ENCODE results near the gene KCNB1.
A peak's percentile ranks its signal among the peaks of the same experiment; 100 is the strongest.

The KCNB1 gene

DNA sequence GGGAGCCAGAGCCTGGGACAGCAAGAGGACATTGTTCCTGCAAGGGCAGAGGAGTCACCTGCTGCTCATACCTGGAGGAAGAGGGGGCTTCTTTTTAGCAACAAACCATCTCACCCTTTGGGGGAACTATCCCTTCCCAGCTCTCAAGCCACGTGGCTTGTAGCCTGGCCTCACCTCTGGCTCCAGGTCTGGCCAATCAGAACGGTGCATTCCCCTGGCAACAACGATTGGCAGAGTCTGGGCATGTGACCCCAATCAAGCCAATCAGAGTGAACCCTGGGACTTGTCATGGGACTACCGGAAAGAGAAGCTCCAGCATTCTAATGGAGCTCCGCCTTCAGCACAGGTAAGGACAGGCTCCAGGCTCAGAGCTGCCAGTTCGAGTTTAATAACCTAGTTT, 33.6 kb downstream of the KCNB1 start:
- Histone ChIP-seq H3K27ac (ENCODE audit: low read length) (no peak overlapping the region), H3K36me3 (ENCODE audit: insufficient read depth, low read depth, low read length) (no peaks in the 10 kb centered on the region), H3K9me3 (ENCODE audit: insufficient read depth, low read depth, low read length) (no peaks in the 10 kb centered on the region), H3K27me3 (ENCODE audit: insufficient read depth, low read length) (no peaks in the 10 kb centered on the region), H3K4me1 (ENCODE audit: insufficient read depth, low read length) (peaks cover 15% of the 10 kb centered on the region; the same call in 1 of the 2 replicates), H3K4me3 (ENCODE audit: low read length) (no peak overlapping the region), H3K9ac (ENCODE audit: low read depth, low read length) (no peak overlapping the region)

DNA sequence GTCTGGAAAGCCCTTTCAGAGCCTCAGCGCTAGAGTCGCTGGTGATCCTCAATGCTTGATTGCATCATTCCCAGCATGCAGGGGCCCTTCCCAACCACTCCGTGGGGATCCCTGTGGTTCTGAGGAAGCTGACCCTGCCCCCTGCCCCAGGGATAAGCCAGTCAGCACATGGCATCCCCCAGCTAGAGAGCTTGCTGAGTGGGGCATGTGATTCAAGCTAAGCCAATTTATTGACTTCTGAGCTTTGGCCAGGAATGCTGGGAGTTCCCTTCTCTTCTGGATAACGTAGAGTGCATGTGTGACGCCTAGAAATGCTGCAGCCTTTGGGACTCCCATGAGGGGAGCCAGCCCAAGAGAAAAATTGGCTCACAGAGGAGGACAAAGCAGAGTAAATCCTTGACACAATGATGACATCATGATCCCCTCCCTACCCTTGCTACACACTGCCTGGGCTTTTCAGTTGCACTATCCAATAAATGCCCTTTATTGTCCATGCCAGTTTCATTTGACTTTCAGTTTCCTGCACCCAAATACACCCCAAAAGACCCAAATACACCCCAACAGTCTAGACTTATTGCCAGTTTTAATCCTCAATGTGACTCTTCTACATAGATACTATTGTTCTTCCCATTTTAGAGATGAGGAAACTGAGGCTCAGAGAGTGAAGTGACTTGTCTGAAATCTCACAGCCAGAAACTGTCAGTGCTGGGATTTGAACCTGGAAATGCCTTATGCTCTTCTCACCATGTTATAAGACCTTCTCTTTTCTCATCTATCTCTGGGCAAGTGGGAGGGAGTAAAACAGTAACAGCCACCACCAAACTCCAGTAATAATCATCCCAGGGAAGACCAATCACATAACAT, 34.3 kb downstream of the KCNB1 start:
- no peaks in the 10 kb centered on the region for H3K27me3 ChIP-seq (ENCODE audit: insufficient read depth, low read length)
- H3K9ac ChIP-seq (ENCODE audit: low read depth, low read length), result peak overlapping the region; percentile 19; the same call in 1 of the 2 replicates

DNA sequence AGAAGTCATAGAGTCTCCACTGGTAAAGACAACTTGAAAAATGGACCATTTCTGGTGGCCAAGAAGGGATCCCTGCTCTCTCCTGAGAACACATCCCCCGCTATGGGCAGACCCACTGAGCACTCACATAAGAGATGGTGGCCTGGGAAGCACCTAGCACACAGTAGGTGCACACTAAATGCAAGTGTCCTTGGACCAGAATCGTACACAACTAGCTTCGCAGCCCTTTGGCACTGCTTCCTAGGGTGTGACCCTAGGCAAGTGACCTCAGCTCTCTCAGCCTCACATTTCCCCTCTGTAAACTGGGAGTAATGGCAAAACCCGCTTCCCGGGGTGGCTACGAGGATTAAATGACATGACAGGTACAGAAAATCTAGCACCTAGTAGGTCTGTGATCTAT, 35.1 kb downstream of the KCNB1 start:
- H3K36me3 ChIP-seq (ENCODE audit: insufficient read depth, low read depth, low read length), result no peaks in the 10 kb centered on the region
- no peak overlapping the region for H3K4me3 ChIP-seq (ENCODE audit: low read length)
- no peaks in the 10 kb centered on the region for H3K27me3 ChIP-seq (ENCODE audit: insufficient read depth, low read length)
- peaks cover 15% of the 10 kb centered on the region; the same call in 1 of the 2 replicates for H3K4me1 ChIP-seq (ENCODE audit: insufficient read depth, low read length)
- H3K9me3 ChIP-seq (ENCODE audit: insufficient read depth, low read depth, low read length), result no peaks in the 10 kb centered on the region
- peak overlapping the region; percentile 19; the same call in 1 of the 2 replicates for H3K9ac ChIP-seq (ENCODE audit: low read depth, low read length)
- H3K27ac ChIP-seq (ENCODE audit: low read length), result no peak overlapping the region

More for the DNA sequence above, 34.3 kb downstream of the KCNB1 start:
- Histone ChIP-seq H3K27ac (ENCODE audit: low read length) (no peak overlapping the region), H3K4me3 (ENCODE audit: low read length) (no peak overlapping the region), H3K4me1 (ENCODE audit: insufficient read depth, low read length) (peaks cover 15% of the 10 kb centered on the region; the same call in 1 of the 2 replicates), H3K9me3 (ENCODE audit: insufficient read depth, low read depth, low read length) (no peaks in the 10 kb centered on the region), H3K36me3 (ENCODE audit: insufficient read depth, low read depth, low read length) (no peaks in the 10 kb centered on the region)

DNA sequence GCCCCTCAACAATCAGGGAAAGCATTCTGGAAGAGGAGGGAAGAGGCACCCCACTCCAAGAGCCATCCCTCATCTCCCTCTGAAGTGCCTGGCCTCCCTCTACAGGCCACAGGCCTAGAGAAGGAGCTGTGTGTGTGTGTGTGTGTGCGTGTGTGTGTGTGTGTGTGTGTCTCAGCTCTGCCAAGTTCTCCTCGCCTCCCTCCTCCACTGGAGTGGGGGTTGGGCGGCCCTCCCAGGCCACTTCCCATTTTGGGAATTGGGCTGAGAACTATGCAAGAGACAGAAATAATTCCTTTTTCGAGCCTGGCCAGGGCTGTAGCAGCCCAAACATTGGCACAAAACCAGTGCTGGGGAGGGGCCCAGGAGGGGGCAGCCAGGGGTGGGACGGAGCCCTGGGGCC, 35.7 kb downstream of the KCNB1 start:
- H3K36me3 ChIP-seq (ENCODE audit: insufficient read depth, low read depth, low read length), result no peaks in the 10 kb centered on the region
- peaks cover 15% of the 10 kb centered on the region; the same call in 1 of the 2 replicates for H3K4me1 ChIP-seq (ENCODE audit: insufficient read depth, low read length)
- H3K27me3 ChIP-seq (ENCODE audit: insufficient read depth, low read length), result no peaks in the 10 kb centered on the region
- H3K4me3 ChIP-seq (ENCODE audit: low read length), result no peak overlapping the region
- peak overlapping the region; percentile 19; the same call in 1 of the 2 replicates for H3K9ac ChIP-seq (ENCODE audit: low read depth, low read length)
- peak overlapping the region; percentile 27 for H3K27ac ChIP-seq (ENCODE audit: low read length)
- H3K9me3 ChIP-seq (ENCODE audit: insufficient read depth, low read depth, low read length), result no peaks in the 10 kb centered on the region

DNA sequence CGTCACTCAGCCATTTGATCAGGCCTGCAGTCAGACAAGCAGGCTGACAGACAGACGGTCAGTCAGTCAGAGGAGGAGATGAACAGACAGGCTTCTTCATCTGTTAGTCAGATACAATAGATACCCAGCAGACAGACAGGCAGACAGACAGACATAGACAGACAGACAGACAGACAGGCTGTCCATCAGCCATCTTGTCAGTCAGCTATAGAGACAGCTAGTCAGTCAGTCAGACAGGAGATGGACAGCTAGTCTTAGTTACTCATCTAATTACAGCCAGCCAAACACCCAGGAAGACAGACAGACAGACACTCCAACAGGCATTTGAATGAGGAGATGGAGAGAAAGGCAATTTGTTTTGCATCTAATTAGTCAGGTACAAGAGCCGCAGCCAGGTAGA, 36.4 kb downstream of the KCNB1 start:
- Histone ChIP-seq H3K9me3 (ENCODE audit: insufficient read depth, low read depth, low read length) (no peaks in the 10 kb centered on the region), H3K4me1 (ENCODE audit: insufficient read depth, low read length) (peaks cover 15% of the 10 kb centered on the region; the same call in 1 of the 2 replicates), H3K4me3 (ENCODE audit: low read length) (no peak overlapping the region), H3K9ac (ENCODE audit: low read depth, low read length) (no peak overlapping the region), H3K27me3 (ENCODE audit: insufficient read depth, low read length) (no peaks in the 10 kb centered on the region), H3K36me3 (ENCODE audit: insufficient read depth, low read depth, low read length) (no peaks in the 10 kb centered on the region), H3K27ac (ENCODE audit: low read length) (no peak overlapping the region)

DNA sequence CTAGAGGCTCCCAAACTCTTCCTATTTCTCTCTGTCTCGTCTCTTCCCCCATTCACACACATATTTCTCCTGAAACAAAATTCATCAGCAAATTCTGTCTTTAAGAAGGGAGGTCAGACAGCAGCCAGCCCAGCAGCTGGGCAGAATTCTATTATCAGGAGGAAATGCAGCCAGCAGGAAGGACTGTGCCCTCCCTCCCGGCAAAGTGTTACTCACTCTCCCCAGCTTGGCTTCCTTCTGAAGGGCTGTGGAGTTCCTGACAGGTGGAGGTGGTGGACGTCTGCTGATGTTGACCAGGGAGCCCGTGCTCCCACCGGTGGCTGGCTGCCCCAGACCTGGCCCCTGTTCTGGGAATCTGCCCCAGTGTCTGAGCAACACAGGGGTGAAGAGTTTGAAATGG, 37.3 kb downstream of the KCNB1 start:
- peaks cover 15% of the 10 kb centered on the region; the same call in 1 of the 2 replicates for H3K4me1 ChIP-seq (ENCODE audit: insufficient read depth, low read length)
- H3K9me3 ChIP-seq (ENCODE audit: insufficient read depth, low read depth, low read length), result no peaks in the 10 kb centered on the region
- no peaks in the 10 kb centered on the region for H3K36me3 ChIP-seq (ENCODE audit: insufficient read depth, low read depth, low read length)
- no peaks in the 10 kb centered on the region for H3K27me3 ChIP-seq (ENCODE audit: insufficient read depth, low read length)
- no peak overlapping the region for H3K4me3 ChIP-seq (ENCODE audit: low read length)
- H3K27ac ChIP-seq (ENCODE audit: low read length), result no peak overlapping the region
- 0 out of 2 replicates have a peak overlapping the region, but pooled peaks have one; percentile 7 for H3K9ac ChIP-seq (ENCODE audit: low read depth, low read length)

GRCh38 chr20:49444553-49444990, 37.9 kb downstream of the KCNB1 start:
- Histone ChIP-seq H3K27ac (ENCODE audit: low read length) (no peak overlapping the region), H3K9ac (ENCODE audit: low read depth, low read length) (0 out of 2 replicates have a peak overlapping the region, but pooled peaks have one; percentile 7), H3K4me1 (ENCODE audit: insufficient read depth, low read length) (peaks cover 11% of the 10 kb centered on the region; the same call in 1 of the 2 replicates), H3K27me3 (ENCODE audit: insufficient read depth, low read length) (no peaks in the 10 kb centered on the region), H3K36me3 (ENCODE audit: insufficient read depth, low read depth, low read length) (no peaks in the 10 kb centered on the region), H3K9me3 (ENCODE audit: insufficient read depth, low read depth, low read length) (no peaks in the 10 kb centered on the region), H3K4me3 (ENCODE audit: low read length) (no peak overlapping the region)

DNA sequence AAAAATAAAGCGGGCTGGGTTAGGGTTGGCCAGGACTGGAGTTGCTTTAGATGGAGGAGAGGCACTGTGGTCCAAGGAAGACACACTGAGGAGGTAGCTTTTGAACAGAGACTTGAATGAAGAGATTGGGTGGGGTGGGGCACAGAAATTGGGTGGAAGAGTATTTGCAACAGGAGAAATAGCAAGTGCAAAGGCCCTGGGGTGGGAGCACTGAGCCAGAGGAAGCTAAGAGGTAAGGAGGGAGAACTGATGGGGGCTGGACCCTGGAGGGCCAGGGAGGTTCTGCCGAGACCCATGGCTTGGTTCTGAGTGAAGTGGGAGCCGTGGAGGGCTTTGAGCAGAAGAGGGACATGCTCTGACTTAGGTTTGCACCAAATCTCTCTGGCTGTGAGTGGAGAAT, 45.4 kb downstream of the KCNB1 start:
- Histone ChIP-seq H3K27me3 (ENCODE audit: insufficient read depth, low read length) (no peaks in the 10 kb centered on the region), H3K27ac (ENCODE audit: low read length) (no peak overlapping the region), H3K4me1 (ENCODE audit: insufficient read depth, low read length) (no peaks in the 10 kb centered on the region), H3K4me3 (ENCODE audit: low read length) (no peak overlapping the region), H3K36me3 (ENCODE audit: insufficient read depth, low read depth, low read length) (no peaks in the 10 kb centered on the region), H3K9ac (ENCODE audit: low read depth, low read length) (no peak overlapping the region), H3K9me3 (ENCODE audit: insufficient read depth, low read depth, low read length) (no peaks in the 10 kb centered on the region)

GRCh38 chr20:49435639-49436038, 46.8 kb downstream of the KCNB1 start:
- H3K36me3 ChIP-seq (ENCODE audit: insufficient read depth, low read depth, low read length), result no peaks in the 10 kb centered on the region
- no peaks in the 10 kb centered on the region for H3K27me3 ChIP-seq (ENCODE audit: insufficient read depth, low read length)
- no peaks in the 10 kb centered on the region for H3K4me1 ChIP-seq (ENCODE audit: insufficient read depth, low read length)
- no peak overlapping the region for H3K27ac ChIP-seq (ENCODE audit: low read length)
- H3K9ac ChIP-seq (ENCODE audit: low read depth, low read length), result no peak overlapping the region
- no peaks in the 10 kb centered on the region for H3K9me3 ChIP-seq (ENCODE audit: insufficient read depth, low read depth, low read length)
- H3K4me3 ChIP-seq (ENCODE audit: low read length), result no peak overlapping the region

DNA sequence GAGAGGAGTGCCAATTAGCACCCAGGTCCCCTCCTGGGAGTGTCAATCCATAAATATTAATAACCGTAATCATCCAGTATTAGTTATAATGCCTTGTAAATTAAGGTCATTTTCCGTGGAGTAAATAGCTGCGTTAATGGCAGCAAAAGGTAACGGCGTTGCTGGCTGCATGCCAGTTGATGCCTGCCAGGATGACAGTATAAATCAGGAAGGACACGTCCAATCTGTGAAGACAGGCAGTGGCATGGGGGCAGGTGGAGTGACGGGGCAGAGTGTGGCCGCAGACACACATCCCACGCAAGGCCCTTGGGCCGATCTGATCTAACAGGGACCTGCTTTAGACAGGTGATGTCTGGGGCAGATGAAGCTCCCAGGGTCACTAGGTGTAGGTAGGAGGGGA, 49.1 kb downstream of the KCNB1 start:
- Histone ChIP-seq H3K9ac (ENCODE audit: low read depth, low read length) (no peak overlapping the region), H3K36me3 (ENCODE audit: insufficient read depth, low read depth, low read length) (no peaks in the 10 kb centered on the region), H3K27me3 (ENCODE audit: insufficient read depth, low read length) (peaks cover 4% of the 10 kb centered on the region; the same call in 1 of the 2 replicates), H3K27ac (ENCODE audit: low read length) (no peak overlapping the region), H3K4me1 (ENCODE audit: insufficient read depth, low read length) (no peaks in the 10 kb centered on the region), H3K4me3 (ENCODE audit: low read length) (no peak overlapping the region), H3K9me3 (ENCODE audit: insufficient read depth, low read depth, low read length) (no peaks in the 10 kb centered on the region)

- no peak overlapping the region for H3K27ac ChIP-seq (ENCODE audit: low read length)
Measured at GRCh38 chr20:49432550-49432949, 49.9 kb downstream of the KCNB1 start.

GRCh38 chr20:49431329-49431728, 51.1 kb downstream of the KCNB1 start:
- Histone ChIP-seq H3K36me3 (ENCODE audit: insufficient read depth, low read depth, low read length) (no peaks in the 10 kb centered on the region), H3K4me3 (ENCODE audit: low read length) (no peak overlapping the region), H3K4me1 (ENCODE audit: insufficient read depth, low read length) (no peaks in the 10 kb centered on the region), H3K9ac (ENCODE audit: low read depth, low read length) (no peak overlapping the region), H3K27me3 (ENCODE audit: insufficient read depth, low read length) (peaks cover 4% of the 10 kb centered on the region; the same call in 1 of the 2 replicates), H3K9me3 (ENCODE audit: insufficient read depth, low read depth, low read length) (no peaks in the 10 kb centered on the region), H3K27ac (ENCODE audit: low read length) (no peak overlapping the region)

More at GRCh38 chr20:49432550-49432949, 49.9 kb downstream of the KCNB1 start:
- peaks cover 4% of the 10 kb centered on the region; the same call in 1 of the 2 replicates for H3K27me3 ChIP-seq (ENCODE audit: insufficient read depth, low read length)
- H3K9ac ChIP-seq (ENCODE audit: low read depth, low read length), result no peak overlapping the region
- no peak overlapping the region for H3K4me3 ChIP-seq (ENCODE audit: low read length)
- no peaks in the 10 kb centered on the region for H3K4me1 ChIP-seq (ENCODE audit: insufficient read depth, low read length)
- H3K9me3 ChIP-seq (ENCODE audit: insufficient read depth, low read depth, low read length), result no peaks in the 10 kb centered on the region
- H3K36me3 ChIP-seq (ENCODE audit: insufficient read depth, low read depth, low read length), result no peaks in the 10 kb centered on the region

All from iPS-20b (cell line).